Measurements from ENCODE around the gene KIF26B. TPM values are rescaled to one million over a fixed set of nuclear protein-coding genes. Genes with fewer than 3 reads are reported as not detected.

The KIF26B gene
- total RNA-seq, 3 donors from 2014 or later, result 0.14 to 3.2 (median 0.39) TPM

- H3K4me1 ChIP-seq (ENCODE audit: low read depth), result no peaks in the 10 kb centered on the region
- ATAC-seq (no peak), DNase-seq (no peak)
These were observed 109.4 kb downstream of the KIF26B start for GRCh38 chr1:245264226-245264625.

GRCh38 chr1:245266105-245266504, 111.3 kb downstream of the KIF26B start:
- DNase-seq (no peak), ATAC-seq (no peak)
- intact Hi-C loops (cut with DNase I, micrococcal nuclease), result no loop called here
- no peak overlapping the region for H3K4me3 ChIP-seq
- no peaks in the 10 kb centered on the region for H3K36me3 ChIP-seq (ENCODE audit: low read depth)
- no peaks in the 10 kb centered on the region for H3K4me1 ChIP-seq (ENCODE audit: low read depth)
- TF ChIP-seq CTCF (IDR thresholded peaks at IDR 0.05), result no peak
- H3K9me3 ChIP-seq, result no peaks in the 10 kb centered on the region

More at GRCh38 chr1:245264226-245264625, 109.4 kb downstream of the KIF26B start:
- TF ChIP-seq CTCF (IDR thresholded peaks at IDR 0.05), result no peak
- H3K36me3 ChIP-seq (ENCODE audit: low read depth), result no peaks in the 10 kb centered on the region
- H3K9me3 ChIP-seq, result no peaks in the 10 kb centered on the region
- intact Hi-C loops (cut with DNase I, micrococcal nuclease), result no loop called here
- H3K4me3 ChIP-seq, result no peak overlapping the region

GRCh38 chr1:245270063-245270462, 115.3 kb downstream of the KIF26B start:
- H3K9me3 ChIP-seq, result no peaks in the 10 kb centered on the region
- no peak overlapping the region for H3K4me3 ChIP-seq
- intact Hi-C loops (cut with DNase I, micrococcal nuclease), result no loop called here
- no peaks in the 10 kb centered on the region for H3K4me1 ChIP-seq (ENCODE audit: low read depth)
- no peak for ATAC-seq
- H3K36me3 ChIP-seq (ENCODE audit: low read depth), result no peaks in the 10 kb centered on the region
- no peak for TF ChIP-seq CTCF (IDR thresholded peaks at IDR 0.05)
- no peak for DNase-seq

GRCh38 chr1:245270972-245271371, 116.2 kb downstream of the KIF26B start:
- no peak for ATAC-seq
- Histone ChIP-seq H3K4me3 (no peak overlapping the region), H3K36me3 (ENCODE audit: low read depth) (no peaks in the 10 kb centered on the region), H3K9me3 (no peaks in the 10 kb centered on the region), H3K4me1 (ENCODE audit: low read depth) (no peaks in the 10 kb centered on the region)
- TF ChIP-seq CTCF (IDR thresholded peaks at IDR 0.05), result no peak
- DNase-seq, result no peak
- intact Hi-C loops (cut with DNase I, micrococcal nuclease), result no loop called here

GRCh38 chr1:245272676-245273075, 117.9 kb downstream of the KIF26B start:
- intact Hi-C loops (cut with DNase I, micrococcal nuclease), result no loop called here
- Histone ChIP-seq H3K9me3 (no peaks in the 10 kb centered on the region), H3K36me3 (ENCODE audit: low read depth) (no peaks in the 10 kb centered on the region), H3K4me1 (ENCODE audit: low read depth) (no peaks in the 10 kb centered on the region), H3K4me3 (no peak overlapping the region)
- ATAC-seq, result no peak
- TF ChIP-seq CTCF (IDR thresholded peaks at IDR 0.05), result no peak
- no peak for DNase-seq

- TF ChIP-seq CTCF (IDR thresholded peaks at IDR 0.05), result no peak
- no peak overlapping the region for H3K4me3 ChIP-seq
- H3K36me3 ChIP-seq (ENCODE audit: low read depth), result no peaks in the 10 kb centered on the region
- H3K9me3 ChIP-seq, result no peaks in the 10 kb centered on the region
- intact Hi-C loops (cut with DNase I, micrococcal nuclease), result no loop called here
- DNase-seq (no peak), ATAC-seq (peak; percentile 26)
- H3K4me1 ChIP-seq (ENCODE audit: low read depth), result no peaks in the 10 kb centered on the region
These were observed 121.7 kb downstream of the KIF26B start for GRCh38 chr1:245276445-245276844.
